HG02852 (cell line): Measurements from ENCODE around the gene SLC2A5.
"Not testable (repeated sequence)": the region's sequence is repeated elsewhere in the genome, so short reads cannot be mapped to it uniquely, and the experiment has no call there.

Experiments used
- ATAC-seq: cut with Tn5 transposase; IDR thresholded peaks from one replicate; pipeline ENCODE4 v1.9.1; 2021; ENCODE audit warnings: mild to moderate bottlenecking, moderate library complexity; ENCODE audit not compliant: unreplicated experiment

SLC2A5 gene, protein sequence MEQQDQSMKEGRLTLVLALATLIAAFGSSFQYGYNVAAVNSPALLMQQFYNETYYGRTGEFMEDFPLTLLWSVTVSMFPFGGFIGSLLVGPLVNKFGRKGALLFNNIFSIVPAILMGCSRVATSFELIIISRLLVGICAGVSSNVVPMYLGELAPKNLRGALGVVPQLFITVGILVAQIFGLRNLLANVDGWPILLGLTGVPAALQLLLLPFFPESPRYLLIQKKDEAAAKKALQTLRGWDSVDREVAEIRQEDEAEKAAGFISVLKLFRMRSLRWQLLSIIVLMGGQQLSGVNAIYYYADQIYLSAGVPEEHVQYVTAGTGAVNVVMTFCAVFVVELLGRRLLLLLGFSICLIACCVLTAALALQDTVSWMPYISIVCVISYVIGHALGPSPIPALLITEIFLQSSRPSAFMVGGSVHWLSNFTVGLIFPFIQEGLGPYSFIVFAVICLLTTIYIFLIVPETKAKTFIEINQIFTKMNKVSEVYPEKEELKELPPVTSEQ

GRCh38 chr1:9069326-9070100 lies at the start of gene SLC2A5:
SLC2A5 (minus strand) TSS chr1:9069635; CDS start chr1:9069536, 99 bp downstream.
- ATAC-seq = peak; percentile 89

GRCh38 chr1:9118186-9118585 lies 48.8 kb upstream of the SLC2A5 start:
- no peak for ATAC-seq

- no peak for ATAC-seq
Measured at GRCh38 chr1:9115351-9116205, 46.1 kb upstream of the SLC2A5 start.

- ATAC-seq = no peak
Measured at GRCh38 chr1:9112961-9113880, 43.8 kb upstream of the SLC2A5 start.

DNA sequence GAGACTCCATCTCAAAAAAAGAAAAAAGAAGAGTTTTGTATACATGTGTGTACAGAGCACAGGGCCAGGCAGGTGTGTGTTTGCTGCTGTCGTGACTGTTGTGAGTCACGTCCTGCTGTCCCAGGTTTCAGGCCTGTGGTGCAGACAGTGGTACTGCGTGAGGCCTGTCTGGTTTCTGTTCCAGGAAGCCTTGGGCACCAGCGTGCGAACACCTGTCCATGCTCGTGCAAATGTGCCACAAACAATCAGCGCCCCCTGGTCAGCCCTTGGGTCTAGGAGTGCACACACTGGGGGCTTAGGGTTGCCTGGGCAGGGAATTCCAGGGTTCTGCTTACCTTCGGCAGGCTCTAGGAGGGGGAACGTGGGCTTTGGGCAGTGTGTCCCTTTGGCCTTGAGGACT lies 42.5 kb upstream of the SLC2A5 start:
- ATAC-seq = no peak

DNA sequence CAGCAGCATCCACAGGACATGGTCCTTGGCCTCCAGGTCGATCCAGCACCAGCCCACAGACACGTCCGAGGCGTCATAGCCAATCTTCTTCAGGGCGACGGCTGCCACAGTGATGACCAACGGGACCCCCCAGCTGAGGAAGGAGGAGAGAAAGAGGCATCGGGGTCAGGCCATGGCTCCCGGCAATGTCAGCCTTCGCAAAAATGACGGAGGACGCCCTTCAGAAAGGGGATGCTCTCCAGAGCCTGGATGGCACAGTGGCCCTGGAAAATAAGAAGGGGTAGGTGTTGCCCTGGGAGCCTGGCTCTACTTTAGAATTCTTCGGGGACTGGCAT lies 41.9 kb upstream of the SLC2A5 start:
- no peak for ATAC-seq

GRCh38 chr1:9110669-9111356 lies 41.4 kb upstream of the SLC2A5 start:
- ATAC-seq = no peak

- no peak for ATAC-seq
Measured at GRCh38 chr1:9108056-9108665, 38.7 kb upstream of the SLC2A5 start.

DNA sequence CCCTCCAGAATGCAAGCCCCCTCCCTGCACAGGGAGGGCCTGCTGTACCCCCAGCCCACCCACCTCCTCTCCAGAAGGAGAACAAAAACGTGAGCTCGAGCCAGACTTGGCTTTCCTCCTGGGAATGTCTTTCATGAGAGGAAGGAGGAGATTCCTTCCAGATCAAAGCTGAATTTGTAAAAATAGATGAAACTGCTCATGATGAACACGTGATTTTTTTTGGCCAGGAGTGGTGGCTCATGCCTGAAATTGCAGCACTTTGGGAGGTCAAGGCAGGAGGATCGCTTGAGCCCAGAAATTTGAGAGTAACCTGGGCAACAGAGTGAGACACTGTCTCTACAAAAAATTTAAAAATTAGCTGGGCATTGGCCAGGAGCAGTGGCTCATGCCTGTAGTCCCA lies 37.7 kb upstream of the SLC2A5 start:
- no peak for ATAC-seq

DNA sequence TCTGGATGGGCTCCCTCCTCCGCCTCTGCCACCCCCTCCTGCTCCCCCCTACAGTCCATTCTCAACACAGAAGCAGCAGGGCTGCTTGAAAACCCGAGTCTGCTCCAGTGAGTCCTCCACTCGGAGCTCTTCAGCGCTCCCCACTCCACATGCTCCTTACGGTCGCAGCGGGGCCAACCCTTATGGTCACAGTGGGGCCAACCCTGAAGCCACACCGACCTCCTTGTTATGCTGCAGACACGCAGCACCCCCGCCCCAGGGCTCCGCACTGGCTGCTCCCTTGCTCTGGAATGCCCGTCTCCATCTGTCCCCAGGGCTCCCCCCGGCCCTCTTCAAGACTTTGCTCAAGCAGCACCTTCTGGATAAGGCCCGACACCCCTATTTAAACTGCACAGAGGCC lies 36.9 kb upstream of the SLC2A5 start:
- ATAC-seq = no peak

GRCh38 chr1:9105336-9105867 lies 36.0 kb upstream of the SLC2A5 start:
- no peak for ATAC-seq

GRCh38 chr1:9101510-9102146 lies 32.2 kb upstream of the SLC2A5 start:
- peak; percentile 47 for ATAC-seq

DNA sequence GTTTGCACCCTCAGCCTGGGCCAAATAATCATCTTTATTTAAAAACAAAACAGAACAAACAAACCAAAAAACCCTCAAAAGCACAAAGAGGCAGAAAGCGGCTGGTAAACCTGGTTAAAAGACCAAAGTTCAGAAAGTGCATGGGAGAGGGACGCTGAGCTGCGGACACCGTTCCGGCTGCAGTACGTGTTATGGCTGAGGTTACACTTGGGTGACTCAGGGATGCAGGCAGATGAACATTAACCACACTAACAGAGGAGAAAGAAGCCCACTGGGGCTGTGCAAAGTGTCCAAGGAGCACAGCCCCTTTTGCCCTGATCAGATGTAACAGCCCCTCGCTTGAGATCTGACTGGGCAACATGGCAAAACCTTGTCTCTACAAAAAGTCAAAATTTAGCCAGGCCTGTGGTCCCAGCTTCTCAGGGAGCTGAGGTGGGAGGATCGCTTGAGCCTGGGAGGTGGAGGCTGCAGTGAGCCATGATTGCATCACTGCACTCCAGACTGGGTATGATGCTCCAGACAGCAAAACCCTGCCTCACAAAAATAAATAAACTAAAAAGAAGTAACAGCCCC lies 31.1 kb upstream of the SLC2A5 start:
- no peak for ATAC-seq

DNA sequence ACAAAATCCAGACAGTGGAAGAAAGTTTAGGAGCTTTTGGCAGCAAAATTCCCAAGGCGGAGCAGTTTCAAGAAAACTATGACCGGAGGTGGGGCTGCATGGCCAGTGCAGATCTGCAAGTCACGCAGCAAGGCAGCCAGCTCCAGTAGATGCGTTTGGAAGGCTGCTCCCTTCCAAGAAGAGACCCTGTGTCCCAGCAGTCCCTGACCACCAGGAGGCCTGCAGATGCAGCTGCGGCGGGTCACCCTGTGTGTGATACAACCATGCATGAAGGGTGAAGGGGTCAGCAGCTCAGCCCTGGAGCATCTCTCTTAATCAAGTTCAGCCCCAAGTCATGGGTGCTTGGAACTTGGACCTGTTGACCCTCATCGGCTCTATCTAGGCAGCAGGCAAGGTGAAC lies 30.1 kb upstream of the SLC2A5 start:
- no peak for ATAC-seq

DNA sequence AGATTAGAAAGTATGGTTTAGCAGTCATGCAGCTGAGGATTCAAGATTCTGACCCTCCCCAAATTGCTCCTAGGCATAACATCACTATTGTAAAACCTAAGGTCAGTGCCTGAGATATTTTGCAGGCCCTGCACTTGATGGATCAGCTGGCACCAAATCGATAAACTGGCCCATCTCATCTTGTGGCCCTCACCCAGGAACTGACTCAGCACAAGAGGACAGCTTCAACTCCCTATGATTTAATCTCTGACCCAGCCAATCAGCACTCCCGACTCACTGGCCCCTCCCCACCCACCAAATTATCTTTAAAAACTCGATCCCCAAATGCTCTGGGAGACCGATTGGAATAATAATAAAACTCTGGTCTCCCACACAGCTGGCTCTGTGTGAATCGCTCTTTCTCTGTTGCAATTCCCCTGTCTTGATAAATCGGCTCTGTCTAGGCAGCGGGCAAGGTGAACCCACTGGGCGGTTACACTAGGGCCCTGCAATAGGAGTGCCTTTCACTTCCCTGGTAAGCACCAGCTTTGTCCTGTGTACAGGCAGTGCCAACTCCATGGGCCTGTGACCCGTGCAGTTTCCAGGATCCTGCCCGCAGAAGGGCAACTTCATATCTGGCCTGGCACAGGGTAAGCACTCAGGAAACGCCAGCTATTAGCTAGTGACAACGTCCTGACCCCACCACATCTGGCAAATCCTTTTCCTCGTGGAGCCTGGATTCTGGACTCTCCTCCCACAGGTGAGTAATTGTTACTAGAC lies 28.7 kb upstream of the SLC2A5 start:
- no peak for ATAC-seq

DNA sequence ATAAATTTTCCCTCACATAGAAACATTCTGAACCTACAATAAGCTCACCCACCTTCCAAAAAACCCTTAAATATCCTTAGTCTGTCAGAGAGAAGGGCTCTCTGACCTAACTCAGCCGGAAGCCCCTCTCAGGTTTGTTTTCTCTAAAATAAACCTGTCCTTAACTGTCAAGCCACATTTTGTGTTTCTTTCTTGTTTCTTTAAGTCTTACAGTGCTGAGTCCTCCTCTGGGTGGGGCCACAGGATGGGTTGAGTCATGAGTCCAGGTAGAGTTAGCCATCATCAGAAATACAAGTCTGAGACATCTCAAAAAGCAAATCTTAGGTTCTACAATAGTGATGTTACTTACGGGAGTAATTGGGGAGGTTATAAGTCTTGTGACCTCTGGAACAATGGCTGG lies 26.4 kb upstream of the SLC2A5 start:
- no peak for ATAC-seq

- not testable (repeated sequence) for ATAC-seq
Measured at GRCh38 chr1:9093996-9094595, 24.7 kb upstream of the SLC2A5 start.
